Left ventricle myocardium superior (tissue), 1 donor: ENCODE measurements around the gene MS4A15. TPM values are rescaled to one million over a fixed set of nuclear protein-coding genes. Genes with fewer than 3 reads are reported as not detected.
"Not testable (repeated sequence)": the region's sequence is repeated elsewhere in the genome, so short reads cannot be mapped to it uniquely, and the experiment has no call there.

Experiments
- ATAC-seq: fragments of 200-7000 bp; cut with Tn5 transposase; one replicate; pipeline ENCODE4 v1.9.1; 2020; ENCODE audit warnings: mild to moderate bottlenecking, moderate library complexity
- DNase-seq: peaks from one replicate; pipeline ENCODE4 v3.0.0-alpha.2; 2020
- intact Hi-C: fragments of 100-400 bp; cut with micrococcal nuclease; formaldehyde crosslinking; loops from one replicate; pipeline ENCODE4 v1.11.0; 2022
- total RNA-seq: library from RNA; stranded (reverse); fragmentation: NEBNext Ultra II Directional; extraction: Animal tissue kit (Norgen Biotek cat#: 25700); gene quantifications from one replicate; pipeline ENCODE4 v1.2.1, GENCODE V29; 2021
- donor health status: DM: no; HTN: yes; CAD: no; lungs with severe emphysema.

The MS4A15 gene
- total RNA-seq, 1 donor from 2014 or later = not detected

DNA sequence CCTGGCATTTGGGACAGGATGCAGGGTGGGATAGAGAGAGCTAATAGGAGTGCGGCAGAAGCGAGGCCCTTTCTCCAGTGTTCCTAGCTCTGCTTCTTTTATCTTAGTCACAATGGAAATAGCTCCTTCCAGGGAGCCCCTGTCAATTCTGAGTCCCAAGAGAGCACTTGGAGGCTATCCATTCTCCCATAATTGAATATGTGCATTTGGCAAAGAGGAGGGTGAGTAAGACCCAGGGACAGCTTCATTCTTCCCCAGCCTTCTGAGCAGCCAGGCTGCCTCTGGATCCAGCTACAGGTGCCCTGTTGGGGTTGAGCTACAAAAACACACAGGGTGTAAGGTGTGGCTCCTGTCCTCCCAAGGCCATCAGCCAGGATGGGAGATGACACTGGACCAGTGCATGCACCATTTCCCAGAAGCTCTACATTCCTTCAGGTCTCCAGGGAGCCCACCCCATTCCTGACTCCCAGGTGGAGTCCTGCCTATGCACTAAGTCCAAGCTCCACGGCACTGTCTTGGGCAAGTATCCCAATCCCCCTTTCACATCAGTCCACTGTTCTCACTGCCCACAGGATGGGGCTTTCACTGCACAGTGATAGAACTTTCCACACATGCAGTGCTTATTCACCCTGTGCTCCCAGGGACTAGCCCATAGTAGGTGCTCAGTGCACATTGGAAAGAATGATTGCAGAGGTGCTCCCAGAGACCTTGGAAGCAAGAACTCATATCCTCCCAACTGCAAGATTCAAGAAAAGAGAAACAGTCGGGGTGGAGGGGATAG lies 34.7 kb downstream of the MS4A15 start:
- ATAC-seq (no peak), DNase-seq (peak; percentile 16)
- intact Hi-C loops = no loop called here

DNA sequence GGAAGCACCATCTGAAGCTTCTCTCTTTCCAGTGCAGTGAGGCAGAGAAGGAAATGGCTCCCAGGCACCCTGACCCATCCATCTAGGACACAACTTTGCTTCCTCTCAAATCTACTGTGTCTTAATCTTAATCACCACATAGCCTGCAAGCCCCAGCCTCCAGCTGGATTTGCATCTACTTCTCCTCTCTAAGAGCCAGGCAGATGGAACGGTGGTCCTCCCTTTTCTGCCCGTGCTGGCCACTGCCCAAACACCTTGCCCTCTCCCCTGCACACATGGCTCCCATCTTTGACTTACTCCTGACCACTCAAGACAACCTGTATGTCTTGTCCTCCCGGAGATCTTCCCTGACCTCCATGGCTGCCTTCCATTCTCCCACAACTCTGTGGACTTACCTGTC lies 35.9 kb downstream of the MS4A15 start:
- DNase-seq (no peak), ATAC-seq (no peak)
- intact Hi-C loops = no loop called here

DNA sequence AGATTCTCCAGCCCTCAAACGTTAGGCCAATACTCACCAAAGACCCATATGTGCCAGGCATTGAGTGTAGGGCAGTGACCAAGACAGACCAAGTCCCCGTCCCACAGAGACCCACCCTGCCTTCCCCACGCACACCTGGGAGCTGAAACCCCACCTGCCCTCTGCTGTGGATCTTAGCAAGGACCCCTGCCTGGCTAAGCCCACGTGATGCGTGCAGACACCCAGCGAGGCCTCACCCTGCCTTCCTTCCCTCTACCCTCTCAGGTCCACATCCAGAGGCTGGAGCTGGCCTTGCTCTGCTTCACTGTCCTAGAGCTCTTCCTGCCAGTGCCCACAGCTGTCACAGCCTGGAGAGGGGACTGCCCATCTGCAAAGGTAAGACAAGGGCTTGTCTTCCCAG lies 38.6 kb downstream of the MS4A15 start:
- intact Hi-C loops = no loop called here
- DNase-seq = no peak
- ATAC-seq = no peak

DNA sequence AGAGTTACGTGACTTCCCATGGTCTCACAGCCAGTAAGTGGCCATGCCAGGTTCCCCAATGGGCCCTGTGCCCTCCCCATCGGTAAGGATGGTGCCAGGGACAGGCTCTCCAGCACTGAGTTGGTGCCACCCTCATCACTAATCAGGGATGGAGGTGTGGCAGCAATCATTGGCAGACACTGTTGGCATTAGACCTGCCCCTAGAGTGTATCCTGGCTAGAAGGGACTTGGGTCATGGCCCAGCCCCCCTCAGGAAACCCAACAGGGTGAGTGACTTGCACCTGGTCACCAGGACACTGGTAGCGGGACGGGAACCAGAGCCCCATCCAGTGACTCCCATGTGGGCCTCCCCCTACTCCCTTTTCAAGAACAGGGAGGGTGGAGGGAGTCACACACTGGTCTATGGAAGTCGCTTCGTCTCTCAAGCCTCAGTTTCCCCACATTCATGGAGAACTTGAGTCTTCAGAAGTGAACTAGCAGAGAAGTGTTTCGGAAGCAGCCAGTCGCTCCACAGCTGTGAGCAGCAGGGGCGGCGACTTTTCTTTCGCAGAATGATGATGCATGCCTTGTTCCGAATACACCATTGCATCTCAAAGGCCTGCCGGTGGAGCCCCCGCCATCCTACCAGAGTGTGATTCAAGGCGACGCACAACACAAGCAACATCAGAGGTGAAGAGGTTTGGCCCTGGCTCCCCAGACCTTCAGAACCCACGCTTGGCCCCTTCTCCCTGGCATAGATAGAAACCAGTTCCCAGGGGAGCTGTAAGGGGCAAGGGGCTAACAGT lies 41.4 kb downstream of the MS4A15 start:
- peak; percentile 20 for DNase-seq
- no peak for ATAC-seq
- intact Hi-C loops = no loop called here

DNA sequence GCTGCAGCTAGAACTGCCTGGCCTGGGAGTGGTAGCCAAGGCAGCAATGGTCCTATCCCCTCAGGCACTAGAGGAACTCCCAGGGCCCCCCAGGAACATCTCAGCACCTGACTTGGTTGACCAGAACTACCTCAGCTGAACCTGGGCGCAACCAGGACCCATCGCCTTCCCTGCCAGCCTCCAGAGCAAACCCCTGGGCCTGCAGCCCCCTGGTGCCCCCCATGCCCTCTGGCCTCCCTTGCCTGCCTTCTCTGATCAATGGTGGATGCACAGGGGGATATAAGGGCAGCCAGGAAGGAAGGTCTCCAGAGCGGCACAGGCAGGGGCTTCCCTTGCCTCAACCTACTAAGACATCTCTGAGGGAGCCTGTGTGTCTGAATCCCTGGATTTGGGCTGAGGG lies 42.0 kb downstream of the MS4A15 start:
- ATAC-seq = no peak
- intact Hi-C loops = no loop called here
- peak; percentile 8 for DNase-seq

DNA sequence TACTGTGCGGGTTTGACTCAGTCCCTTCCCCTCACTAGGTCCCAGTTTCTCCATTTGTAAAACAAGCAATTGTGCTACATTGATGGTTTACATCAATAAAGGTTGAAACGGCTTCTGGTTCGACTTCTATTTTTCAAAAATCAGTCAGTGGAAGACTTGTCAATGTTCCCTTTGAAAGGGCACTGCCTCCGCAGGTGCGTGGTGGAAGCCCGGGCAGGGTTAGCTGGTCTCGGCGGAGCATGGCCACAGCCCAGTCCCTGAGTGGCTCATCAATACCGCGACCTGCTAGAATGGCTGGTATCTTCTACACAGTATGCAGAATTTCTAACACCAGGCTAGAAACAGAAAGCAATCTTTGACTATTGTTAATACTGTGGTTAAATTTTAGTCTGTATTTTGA lies 44.5 kb downstream of the MS4A15 start:
- ATAC-seq (no peak), DNase-seq (peak; percentile 13)
- intact Hi-C loops = no loop called here

DNA sequence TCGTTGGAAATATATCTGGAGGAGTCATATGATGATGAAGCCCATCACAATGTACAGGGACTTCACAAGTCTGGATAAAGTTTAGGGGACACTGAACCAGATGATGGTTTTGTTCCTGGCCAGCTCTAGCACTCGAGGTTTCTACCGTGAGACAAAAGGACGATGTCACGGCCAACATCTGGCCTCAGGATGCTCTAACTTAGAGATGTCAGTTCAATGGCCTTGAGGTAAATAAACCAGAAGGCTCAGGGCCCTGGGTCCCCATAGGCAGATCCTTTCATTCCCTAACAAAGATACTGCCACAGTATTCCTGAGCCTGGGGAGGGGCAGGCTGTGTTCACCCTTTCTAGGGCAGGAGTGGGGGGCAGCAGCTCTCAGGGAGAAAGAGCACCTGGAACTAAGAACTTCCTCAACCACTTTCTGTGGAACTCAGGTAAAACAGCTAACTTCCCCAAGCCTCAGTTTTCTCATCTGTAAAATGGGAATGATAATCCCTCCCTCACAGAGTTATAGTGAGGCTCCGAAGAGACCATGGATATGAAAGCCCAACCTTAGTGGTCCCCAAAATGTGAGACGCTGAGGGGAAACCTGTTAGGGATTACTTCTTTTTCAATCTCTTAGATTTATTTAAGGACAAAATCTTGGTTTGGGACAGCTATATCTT lies 46.7 kb downstream of the MS4A15 start:
- intact Hi-C loops = no loop called here
- ATAC-seq = no peak
- DNase-seq = peak; percentile 0

DNA sequence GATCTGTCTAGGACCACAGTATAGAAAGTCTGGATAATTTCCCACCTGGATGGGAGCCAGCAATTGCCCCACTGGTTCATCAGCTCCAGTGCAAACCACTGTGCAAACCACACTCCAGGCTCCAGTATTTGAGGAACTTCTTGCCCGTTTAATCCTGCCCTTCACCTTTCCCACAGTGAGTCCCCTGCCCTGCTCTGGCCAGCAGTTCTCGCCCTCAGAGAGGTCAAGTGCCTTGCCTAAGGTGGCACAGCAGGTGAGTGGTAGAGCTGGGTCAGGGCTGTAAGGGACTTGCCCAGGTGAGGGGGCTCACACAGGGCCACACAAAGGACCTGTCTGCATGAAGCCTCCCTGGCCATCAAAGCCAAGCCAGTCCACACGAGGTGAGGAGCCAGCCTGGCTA lies 52.6 kb downstream of the MS4A15 start:
- DNase-seq = peak; percentile 9
- ATAC-seq = no peak
- intact Hi-C loops = no loop called here

DNA sequence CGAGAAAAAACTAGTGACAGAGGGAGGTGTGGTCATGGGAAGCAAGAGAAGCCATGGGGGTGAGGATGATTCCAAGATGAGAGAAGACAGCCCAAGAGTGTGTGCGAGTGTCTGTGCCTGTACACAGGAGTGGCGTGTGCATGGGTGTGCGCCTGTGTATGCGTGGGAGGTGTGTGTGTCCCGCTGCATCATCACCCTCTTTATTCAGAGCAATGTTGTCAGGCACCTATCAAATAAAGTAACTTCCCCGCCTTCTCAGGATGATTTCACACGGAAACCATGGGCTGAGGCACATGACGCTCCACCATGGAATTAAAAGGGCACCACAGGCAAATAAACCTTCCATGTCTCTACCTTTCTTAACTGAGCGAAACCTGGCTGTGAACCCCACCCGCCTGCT lies 53.0 kb downstream of the MS4A15 start:
- ATAC-seq (no peak), DNase-seq (peak; percentile 2)
- intact Hi-C loops = no loop called here

DNA sequence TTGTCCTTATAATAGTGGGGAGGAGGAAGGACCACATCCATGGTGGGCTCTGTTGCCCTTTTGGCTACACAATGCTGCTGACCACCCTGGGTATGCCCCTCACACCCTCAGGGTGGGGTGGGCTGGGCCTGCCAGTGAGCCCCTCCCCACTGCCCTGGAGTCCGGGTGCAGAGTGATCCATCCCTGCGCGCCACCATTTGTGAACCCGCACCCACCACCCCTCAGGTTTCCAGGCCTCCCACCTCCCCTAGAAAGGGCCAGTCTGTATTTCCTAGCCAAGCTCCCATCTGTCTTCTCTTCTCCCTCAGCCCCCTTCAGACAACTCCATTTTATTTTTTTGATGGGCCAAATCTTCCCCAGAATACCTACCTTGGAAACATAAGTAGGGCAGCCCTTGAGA lies 53.5 kb downstream of the MS4A15 start:
- ATAC-seq = no peak
- DNase-seq = peak; percentile 13
- intact Hi-C loops = no loop called here

DNA sequence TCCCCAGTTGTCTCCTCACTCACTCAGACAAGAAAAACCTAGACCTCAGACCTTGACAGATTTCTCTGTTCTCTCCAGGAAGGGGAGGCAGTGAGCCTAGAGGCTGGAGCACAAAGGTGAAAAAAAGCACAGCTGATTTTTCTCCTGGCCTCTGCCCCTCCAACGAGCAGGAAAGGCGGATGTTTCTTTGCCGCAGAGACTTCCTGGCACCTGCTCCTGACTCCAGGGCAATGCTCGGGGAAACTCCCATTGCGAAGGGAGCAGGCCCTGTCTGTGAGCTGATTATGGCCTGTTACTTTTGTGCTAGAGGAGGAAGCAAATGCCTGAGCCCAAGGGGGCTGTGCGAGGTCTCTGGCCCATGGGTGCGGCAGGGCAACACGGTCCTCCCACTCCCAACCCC lies 53.9 kb downstream of the MS4A15 start:
- intact Hi-C loops = no loop called here
- DNase-seq = peak; percentile 10
- no peak for ATAC-seq

DNA sequence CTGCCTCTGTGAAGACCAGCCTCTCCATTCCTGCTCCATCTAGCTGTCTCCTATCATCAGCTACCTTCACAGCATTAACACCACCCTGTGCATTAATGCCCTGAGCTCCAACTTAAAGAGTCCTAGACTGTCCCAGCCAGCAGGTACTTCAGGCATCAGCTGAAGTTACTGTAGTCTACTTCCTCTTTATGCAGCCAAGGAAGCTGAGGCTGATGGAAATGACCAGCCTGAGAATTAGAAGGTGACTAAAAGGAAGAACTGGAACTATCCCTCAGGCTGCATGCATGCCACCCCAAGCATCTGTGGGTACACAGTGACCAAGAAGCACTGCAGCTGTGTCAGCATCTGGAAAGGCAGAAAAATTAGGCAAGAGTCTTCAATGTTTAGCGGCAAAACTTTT lies 56.7 kb downstream of the MS4A15 start:
- intact Hi-C loops = no loop called here
- DNase-seq (no peak), ATAC-seq (no peak)

DNA sequence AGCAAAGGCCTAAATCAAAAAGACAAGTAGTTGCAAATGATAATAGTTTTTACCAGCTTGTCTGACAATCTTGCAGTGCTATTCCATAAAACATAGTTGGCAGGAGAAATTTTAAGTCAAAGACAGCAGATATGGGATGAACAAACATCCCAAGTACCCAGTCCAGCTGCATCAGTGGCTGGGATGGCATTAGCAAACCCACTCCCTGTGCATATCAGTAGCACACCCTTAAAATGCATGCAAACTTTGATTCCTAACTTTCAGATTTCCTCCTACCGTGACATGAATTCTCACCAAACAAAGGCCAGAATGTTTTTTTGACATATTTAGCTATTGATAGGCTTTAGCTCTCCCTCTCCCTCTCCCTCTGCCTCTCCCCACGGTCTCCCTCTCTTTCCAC lies 57.4 kb downstream of the MS4A15 start:
- intact Hi-C loops = no loop called here

DNA sequence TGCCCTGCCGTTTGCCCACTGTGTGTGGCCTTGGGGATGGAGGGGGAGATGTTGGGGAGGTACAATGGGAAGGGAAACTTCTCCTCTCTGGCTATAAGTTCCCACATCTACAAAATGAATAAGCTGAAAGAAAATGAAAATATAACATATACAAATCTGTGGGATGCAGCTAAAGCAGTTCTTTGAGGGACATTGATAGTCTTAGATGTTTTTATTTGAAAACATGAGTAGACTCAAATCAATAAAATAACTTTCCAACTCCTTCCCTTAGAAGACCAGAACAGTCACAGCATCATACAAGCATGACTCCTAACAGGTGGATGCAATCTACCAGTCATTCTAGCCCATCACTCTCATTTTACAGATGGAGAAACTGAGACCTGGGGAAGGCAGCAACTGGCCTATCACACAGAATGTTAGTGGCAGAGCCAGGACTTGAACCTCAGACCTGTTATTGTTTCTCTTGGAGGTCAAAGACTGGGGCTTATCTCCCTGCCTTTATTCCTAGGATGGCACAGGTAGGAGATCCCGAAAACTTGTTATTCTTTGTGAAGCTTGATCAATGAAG lies 60.0 kb downstream of the MS4A15 start:
- DNase-seq (peak; percentile 2), ATAC-seq (no peak)
- intact Hi-C loops = no loop called here

More for the DNA sequence above, 57.4 kb downstream of the MS4A15 start:
- DNase-seq = peak; percentile 1
- ATAC-seq = no peak

DNA sequence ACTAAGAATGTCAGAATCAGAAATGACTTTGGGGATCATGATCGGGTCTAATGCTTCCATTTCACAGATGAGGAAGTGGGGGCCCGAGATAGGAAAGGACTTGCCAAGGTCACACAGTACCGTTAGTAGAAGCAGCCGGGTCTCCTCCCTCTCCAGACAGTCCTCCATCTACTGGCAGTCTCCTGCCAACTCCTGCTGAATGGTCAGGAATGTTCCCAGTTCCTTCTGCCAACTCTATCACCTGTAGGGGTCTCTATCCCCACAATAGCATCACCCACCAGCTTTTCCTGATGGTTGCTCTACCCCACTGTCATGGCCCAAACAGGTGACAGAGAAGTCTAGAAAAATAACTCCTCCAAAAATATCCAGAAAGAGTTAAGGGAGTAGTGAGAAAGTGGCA lies 61.4 kb downstream of the MS4A15 start:
- intact Hi-C loops = no loop called here
- no peak for ATAC-seq

DNA sequence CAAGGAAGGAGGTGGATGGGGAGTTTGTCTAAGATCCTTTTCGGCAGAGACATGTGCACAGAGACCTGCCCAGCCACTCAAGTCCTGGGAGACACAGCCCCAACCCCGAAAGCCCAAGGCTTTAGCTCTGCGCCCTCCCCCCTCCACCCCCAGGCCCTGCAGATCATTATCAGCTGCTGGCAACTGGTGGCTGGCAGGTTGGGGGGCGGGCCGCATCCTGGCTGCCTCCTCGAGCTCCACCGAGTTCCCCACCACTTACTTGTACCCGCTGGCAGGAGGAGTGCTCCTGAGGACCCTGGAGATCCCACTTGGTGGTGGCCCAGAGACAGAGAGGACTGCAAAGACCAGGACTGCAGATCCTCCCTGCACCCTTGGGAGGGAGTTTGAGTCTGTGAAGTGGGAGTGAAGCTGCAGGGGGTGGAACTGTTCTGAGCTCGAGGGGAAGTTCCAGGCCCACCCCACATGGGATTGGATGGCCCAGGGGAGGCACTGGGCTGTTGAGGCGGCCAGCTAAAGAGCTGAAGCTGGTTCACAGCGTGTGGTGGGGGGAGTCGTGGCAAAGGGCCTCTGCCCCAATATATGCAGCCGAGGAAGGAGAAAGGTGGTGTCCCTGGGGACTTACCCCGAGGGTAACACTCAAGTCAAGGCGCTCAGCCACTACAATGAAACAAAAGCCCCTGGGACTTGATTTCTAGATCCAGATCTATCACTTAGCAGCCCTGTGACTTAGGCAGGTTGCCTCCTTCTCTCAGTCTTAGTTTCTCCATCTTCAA lies 65.3 kb downstream of the MS4A15 start:
- intact Hi-C loops = no loop called here
- ATAC-seq = no peak
- no peak for DNase-seq

More for the DNA sequence above, 61.4 kb downstream of the MS4A15 start:
- no peak for DNase-seq

DNA sequence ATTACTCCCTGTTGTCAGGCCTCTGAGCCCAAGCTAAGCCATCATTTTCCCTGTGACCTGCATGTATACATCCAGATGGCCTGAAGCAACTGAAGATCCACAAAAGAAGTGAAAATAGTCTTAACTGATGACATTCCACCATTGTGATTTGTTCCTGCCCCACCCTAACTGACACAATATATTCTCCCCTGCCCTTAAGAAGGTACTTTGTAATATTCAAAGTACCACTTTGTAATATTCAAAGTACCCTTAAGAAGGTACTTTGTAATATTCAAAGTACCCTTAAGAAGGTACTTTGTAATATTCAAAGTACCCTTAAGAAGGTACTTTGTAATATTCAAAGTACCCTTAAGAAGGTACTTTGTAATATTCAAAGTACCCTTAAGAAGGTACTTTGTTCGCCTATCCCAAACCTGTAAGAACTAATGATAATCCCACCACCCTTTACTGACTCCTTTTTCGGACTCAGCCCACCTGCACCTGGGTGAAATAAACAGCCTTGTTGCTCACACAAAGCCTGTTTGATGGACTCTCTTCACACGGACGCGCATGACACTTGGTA lies 67.2 kb downstream of the MS4A15 start:
- intact Hi-C loops, DNase-seq, ATAC-seq: not testable (repeated sequence)

DNA sequence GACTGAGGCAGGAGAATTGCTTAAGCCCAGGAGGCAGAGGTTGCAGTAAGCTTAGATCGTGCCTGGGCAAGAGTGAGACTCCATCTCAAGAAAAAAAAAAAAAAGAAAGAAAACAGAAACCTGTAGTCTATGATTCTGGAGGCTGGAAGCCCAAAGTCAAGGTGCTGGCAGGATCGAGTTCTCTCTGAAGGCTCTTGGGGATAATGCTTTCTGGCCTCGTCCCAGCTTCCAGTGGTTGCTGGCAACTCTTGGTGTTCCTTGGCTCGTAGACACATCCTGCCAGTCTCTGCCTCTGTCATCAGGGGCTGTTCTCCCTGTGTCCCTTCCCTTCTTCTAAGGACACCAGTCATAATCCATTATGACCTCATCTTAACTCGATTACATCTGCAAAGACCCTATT lies 68.5 kb downstream of the MS4A15 start:
- intact Hi-C loops = no loop called here
- DNase-seq (no peak), ATAC-seq (no peak)

DNA sequence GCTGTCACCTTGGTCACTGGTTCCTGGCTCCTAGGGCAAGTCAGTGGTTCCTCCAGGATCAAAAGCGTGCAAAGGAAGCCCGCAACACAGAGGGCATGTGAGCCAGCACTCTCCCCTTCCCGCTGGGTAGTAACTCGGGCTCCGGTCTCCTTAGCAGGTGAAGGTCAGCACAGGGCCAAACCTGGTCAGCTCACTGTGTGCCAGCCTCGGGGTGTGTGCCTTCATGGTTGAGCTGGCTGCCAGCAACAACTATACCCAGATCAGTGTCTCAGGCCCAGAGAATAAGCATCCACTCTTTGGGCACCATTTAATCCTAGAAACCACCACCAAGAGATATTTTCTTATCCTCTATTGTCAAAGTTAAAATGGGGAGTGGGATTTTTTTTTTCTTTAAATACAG lies 69.1 kb downstream of the MS4A15 start:
- DNase-seq (no peak), ATAC-seq (no peak)
- intact Hi-C loops = no loop called here
